Kidney (tissue), 22 donors: ENCODE results near the gene GNG8. TPM values are rescaled to one million over a fixed set of nuclear protein-coding genes. Genes with fewer than 3 reads are reported as not detected.

ENCODE experiments used
- DNase-seq, 5 donors: peaks; one replicate each; pipeline ENCODE4 v3.0.0-alpha.2; 2013 to 2020
- FAIRE-seq: peaks from 2 replicates; lab custom pipeline; 2012; peaks lifted over from hg19 to GRCh38; lab: Jason Lieb, UNC
- H3K27ac ChIP-seq, 2 donors: one replicate each; pipeline ENCODE4 v1.7.0; 2013; ENCODE audit warnings: low read depth in 2 of 2, low read length in 2 of 2, inconsistent platforms in 1 of 2
- H3K27me3 ChIP-seq: one replicate; pipeline ENCODE4 v1.7.1; 2013; ENCODE audit warnings: low read length, inconsistent platforms; ENCODE audit not compliant: control insufficient read depth, insufficient read depth
- H3K36me3 ChIP-seq, 3 donors: one replicate each; pipeline versions ENCODE4 v1.7.0 to v1.7.1; 2013; ENCODE audit warnings: low read length in 3 of 3, control low read depth in 1 of 3, inconsistent platforms in 1 of 3; ENCODE audit not compliant: insufficient read depth in 3 of 3, control insufficient read depth in 2 of 3
- H3K4me1 ChIP-seq, 3 donors: one replicate each; pipeline versions ENCODE4 v1.7.0 to v1.7.1; 2013; ENCODE audit warnings: low read length in 3 of 3, inconsistent platforms in 1 of 3, low read depth in 1 of 3; ENCODE audit not compliant: control insufficient read depth in 2 of 3, insufficient read depth in 2 of 3
- H3K4me3 ChIP-seq, 3 donors: one replicate each; pipeline versions ENCODE4 v1.7.0 to v1.8.1; 2013; ENCODE audit warnings: low read length in 3 of 3, control low read depth in 1 of 3, inconsistent platforms in 1 of 3
- H3K9ac ChIP-seq, 3 donors: one replicate each; pipeline versions ENCODE4 v1.7.0 to v1.7.1; 2013; ENCODE audit warnings: low read length in 3 of 3, control low read depth in 1 of 3, inconsistent platforms in 1 of 3
- H3K9me3 ChIP-seq, 3 donors: one replicate each; pipeline versions ENCODE4 v1.7.0 to v1.7.1; 2013; ENCODE audit warnings: low read length in 3 of 3, control low read depth in 1 of 3, inconsistent platforms in 1 of 3; ENCODE audit not compliant: control insufficient read depth in 2 of 3, insufficient read depth in 1 of 3
- CTCF ChIP-seq: IDR thresholded peaks from 3 replicates; pipeline ENCODE4 v1.5.1; 2012; ENCODE audit warnings: mild to moderate bottlenecking, moderate library complexity, borderline replicate concordance; ENCODE audit not compliant: insufficient read depth; ENCODE audit errors: extremely low read depth
- intact Hi-C: fragments of 100-400 bp; cut with DNase I; formaldehyde crosslinking; loops from one replicate; pipeline ENCODE4 v1.11.1; 2022
- long read RNA-seq, 10 donors: library from polyadenylated mRNA in 1 of 10; unstranded in 1 of 10; transcript quantifications; one replicate each; pipeline ENCODE4 v2.0.0 and lab custom pipeline, GENCODE V29; 2021 to 2026
- polyA plus RNA-seq: library from polyadenylated mRNA; stranded (reverse); fragments of 350-450 nt; fragmentation: Illumina TruSeq; extraction: RNeasy Lipid Tissue Mini Kit (QIAGEN cat#74804); gene quantifications from one replicate; pipeline ENCODE4 v1.2.3, GENCODE V29; 2014; ENCODE audit warnings: low read depth, low replicate concordance; ENCODE audit not compliant: insufficient read depth
- total RNA-seq: library from RNA; stranded (reverse); fragmentation: NEBNext Ultra II Directional; extraction: Animal tissue kit (Norgen Biotek cat#: 25700); gene quantifications from one replicate; pipeline ENCODE4 v1.2.1, GENCODE V29; 2021
- donor health status: control.
- donor health status: control.
- donor health status: control.
- donor health status: control.
- donor health status: control.
- donor health status: DM: yes; HTN: yes; CAD: no.
- donor health status: Normal renal cell carcinoma (clear cell type).

The GNG8 gene
- not detected for total RNA-seq
- not detected for polyA plus RNA-seq
- long read RNA-seq, donor 1, partial matches to known transcripts = 0 of 1 reads
- long read RNA-seq, donor 1, other reads (novel, unspliced or antisense) = 0 of 1 reads
- long read RNA-seq, donor 2 = 0 reads
- long read RNA-seq, donor 3, partial matches to known transcripts = 0 of 3 reads
- long read RNA-seq, donor 3, other reads (novel, unspliced or antisense) = 0 of 3 reads
- long read RNA-seq, donor 4, partial matches to known transcripts = 0 of 1 reads
- long read RNA-seq, donor 4, other reads (novel, unspliced or antisense) = 0 of 1 reads
- long read RNA-seq, donor 5 = 0 reads
- long read RNA-seq, donor 6 = 0 reads
- long read RNA-seq, donor 7 = 0 reads
- long read RNA-seq, donor 8 = 0 reads
- long read RNA-seq, donor 9 = 0 reads
- long read RNA-seq, donor 10 = 0 reads

GRCh38 chr19:46635920-46636761 lies at the start of gene GNG8:
Gene GNG8 (minus strand): TSS chr19:46636202. CDS start chr19:46634682, 1,520 bp downstream.
- TF ChIP-seq CTCF = no peak
- Histone ChIP-seq H3K4me1 (peaks cover 0 to 21% (median 5%) of the 10 kb centered on the region in 3 donors), H3K36me3 (no peaks in the 10 kb centered on the region), H3K9ac (no peak within 1 kb of the TSS), H3K27me3 (peaks cover 13% of the 10 kb centered on the region), H3K27ac (no peak within 1 kb of the TSS), H3K4me3 (no peak within 1 kb of the TSS), H3K9me3 (no peaks in the 10 kb centered on the region)
- FAIRE-seq (no peak), DNase-seq (no peak)
- intact Hi-C loops = no loop called here

GRCh38 chr19:46685189-46685588 lies 49.2 kb upstream of the GNG8 start:
- H3K4me1 ChIP-seq = no peaks in the 10 kb centered on the region
- no peak overlapping the region for H3K27ac ChIP-seq
- H3K36me3 ChIP-seq = peaks cover 3 to 22% (median 17%) of the 10 kb centered on the region in 3 donors
- no peaks in the 10 kb centered on the region for H3K9me3 ChIP-seq
- FAIRE-seq (no peak), DNase-seq (no peak)
- TF ChIP-seq CTCF = no peak
- intact Hi-C loops = no loop called here
- no peaks in the 10 kb centered on the region for H3K27me3 ChIP-seq
- H3K9ac ChIP-seq = no peak overlapping the region
- no peak overlapping the region for H3K4me3 ChIP-seq

GRCh38 chr19:46678110-46678732 lies 42.2 kb upstream of the GNG8 start:
- no peaks in the 10 kb centered on the region for H3K9me3 ChIP-seq
- DNase-seq (peak in 1 of 5 donors; percentile 19), FAIRE-seq (no peak)
- TF ChIP-seq CTCF = no peak
- H3K27me3 ChIP-seq = no peaks in the 10 kb centered on the region
- peaks cover 0 to 15% (median 6%) of the 10 kb centered on the region in 3 donors for H3K36me3 ChIP-seq
- intact Hi-C loops = no loop called here
- H3K4me3 ChIP-seq = no peak overlapping the region
- no peak overlapping the region for H3K9ac ChIP-seq
- H3K27ac ChIP-seq = no peak overlapping the region
- H3K4me1 ChIP-seq = no peaks in the 10 kb centered on the region
